Measurements from ENCODE around the gene RPGR. TPM values are rescaled to one million over a fixed set of nuclear protein-coding genes. Genes with fewer than 3 reads are reported as not detected.

The RPGR gene
- total and polyA plus RNA-seq, 9 of the 15 experiments (the other 6 are each of a cell fraction or from before 2014, with no cell fraction given): 2.1 to 7.9 (median 5.7) TPM

GRCh38 chrX:38335382-38335781, 8.1 kb upstream of the RPGR start:
- no peaks in the 10 kb centered on the region for H3K9me1 ChIP-seq (ENCODE audit: control insufficient read depth, insufficient read depth, low read length)
- no peaks in the 10 kb centered on the region for H3K79me2 ChIP-seq (ENCODE audit: control insufficient read depth, insufficient read depth, low read length)
- H3K4me2 ChIP-seq (ENCODE audit: insufficient read depth, low read length): no peak overlapping the region
- no peaks in the 10 kb centered on the region; a peak in 1 of 5 replicates for H3K27me3 ChIP-seq (ENCODE audit: control insufficient read depth in 2 of 2, insufficient read depth in 2 of 2, low read length in 2 of 2)
- H3K4me3 ChIP-seq: no peak overlapping the region
- no peak overlapping the region for H3K27ac ChIP-seq (ENCODE audit: extremely low read depth, low read depth, low read length)
- BruUV-seq (replicated peaks): no TSS peak
- H2AFZ ChIP-seq (ENCODE audit: low read depth, low read length): no peak overlapping the region
- no peaks in the 10 kb centered on the region for H3K9me3 ChIP-seq (replicated peaks; ENCODE audit: control insufficient read depth, insufficient read depth, low read depth, low read length)
- in situ Hi-C loops (cut with MboI): no loop called here
- H3K9ac ChIP-seq (ENCODE audit: insufficient read depth in 1 of 2, low read depth in 2 of 2, low read length in 2 of 2): no peak overlapping the region
- TF ChIP-seq ZNF184 (CRISPR knock-in tag; IDR thresholded peaks at IDR 0.05) (no peak), HDAC1 (IDR thresholded peaks at IDR 0.05) (no peak), ZNF639 (CRISPR knock-in tag; conservative IDR thresholded peaks at IDR 0.05 in 1 of 2, IDR thresholded peaks at IDR 0.05 in 1 of 2) (no peak), ZNF444 (CRISPR knock-in tag; IDR thresholded peaks at IDR 0.05) (no peak), NR3C1 (CRISPR knock-in tag; IDR thresholded peaks at IDR 0.05) (no peak), ZNF384 (IDR thresholded peaks at IDR 0.05; ENCODE audit: low read depth, low read length) (no peak), NR2F6 (CRISPR knock-in tag; IDR thresholded peaks at IDR 0.05) (no peak), ZNF175 (CRISPR knock-in tag; IDR thresholded peaks at IDR 0.05; ENCODE audit: low read depth) (no peak), TEAD4 (IDR thresholded peaks at IDR 0.05; ENCODE audit: low read length) (no peak), TEAD4 (CRISPR knock-in tag; IDR thresholded peaks at IDR 0.05; ENCODE audit: borderline replicate concordance) (no peak)
- TF ChIP-seq, protein P1, sequence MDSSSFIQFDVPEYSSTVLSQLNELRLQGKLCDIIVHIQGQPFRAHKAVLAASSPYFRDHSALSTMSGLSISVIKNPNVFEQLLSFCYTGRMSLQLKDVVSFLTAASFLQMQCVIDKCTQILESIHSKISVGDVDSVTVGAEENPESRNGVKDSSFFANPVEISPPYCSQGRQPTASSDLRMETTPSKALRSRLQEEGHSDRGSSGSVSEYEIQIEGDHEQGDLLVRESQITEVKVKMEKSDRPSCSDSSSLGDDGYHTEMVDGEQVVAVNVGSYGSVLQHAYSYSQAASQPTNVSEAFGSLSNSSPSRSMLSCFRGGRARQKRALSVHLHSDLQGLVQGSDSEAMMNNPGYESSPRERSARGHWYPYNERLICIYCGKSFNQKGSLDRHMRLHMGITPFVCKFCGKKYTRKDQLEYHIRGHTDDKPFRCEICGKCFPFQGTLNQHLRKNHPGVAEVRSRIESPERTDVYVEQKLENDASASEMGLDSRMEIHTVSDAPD (CRISPR knock-in tag; IDR thresholded peaks at IDR 0.05): no peak
- TF ChIP-seq, protein P2, sequence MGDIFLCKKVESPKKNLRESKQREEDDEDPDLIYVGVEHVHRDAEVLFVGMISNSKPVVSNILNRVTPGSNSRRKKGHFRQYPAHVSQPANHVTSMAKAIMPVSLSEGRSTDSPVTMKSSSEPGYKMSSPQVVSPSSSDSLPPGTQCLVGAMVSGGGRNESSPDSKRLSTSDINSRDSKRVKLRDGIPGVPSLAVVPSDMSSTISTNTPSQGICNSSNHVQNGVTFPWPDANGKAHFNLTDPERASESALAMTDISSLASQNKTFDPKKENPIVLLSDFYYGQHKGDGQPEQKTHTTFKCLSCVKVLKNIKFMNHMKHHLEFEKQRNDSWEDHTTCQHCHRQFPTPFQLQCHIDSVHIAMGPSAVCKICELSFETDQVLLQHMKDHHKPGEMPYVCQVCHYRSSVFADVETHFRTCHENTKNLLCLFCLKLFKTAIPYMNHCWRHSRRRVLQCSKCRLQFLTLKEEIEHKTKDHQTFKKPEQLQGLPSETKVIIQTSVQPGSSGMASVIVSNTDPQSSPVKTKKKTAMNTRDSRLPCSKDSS (IDR thresholded peaks at IDR 0.05; ENCODE audit: low read depth, partially characterized antibody): no peak
- ChIA-PET CTCF (ENCODE audit: low intra/inter-chr PET ratio) (no interaction called here), POLR2A (no interaction called here)
- FAIRE-seq (no peak), DNase-seq (ENCODE audit: extremely low read depth in 1 of 4, low spot score in 3 of 4) (no peak), ATAC-seq (no peak)
- intact Hi-C loops (cut with micrococcal nuclease): no loop called here
- no peaks in the 10 kb centered on the region for H3K36me3 ChIP-seq (ENCODE audit: control insufficient read depth, insufficient read depth, low read length)
- no peaks in the 10 kb centered on the region for H3K4me1 ChIP-seq (replicated peaks in 1 of 2; ENCODE audit: control insufficient read depth in 2 of 2, insufficient read depth in 2 of 2, low read length in 2 of 2)
- no peaks in the 10 kb centered on the region for H4K20me1 ChIP-seq (replicated peaks; ENCODE audit: control insufficient read depth, insufficient read depth, low read length)
